Right ventricle myocardium inferior (tissue), 1 donor: ENCODE data around the gene DICER1. TPM values are rescaled to one million over a fixed set of nuclear protein-coding genes. Genes with fewer than 3 reads are reported as not detected.

Source experiments
- ATAC-seq: fragments of 200-7000 bp; cut with Tn5 transposase; one replicate; pipeline ENCODE4 v1.9.1; 2020; ENCODE audit warnings: mild to moderate bottlenecking, moderate library complexity
- DNase-seq: peaks from one replicate; pipeline ENCODE4 v3.0.0; 2021; ENCODE audit errors: missing footprints
- intact Hi-C: fragments of 100-400 bp; cut with DNase I; formaldehyde crosslinking; loops from one replicate; pipeline ENCODE4 v1.11.0; 2022
- total RNA-seq: library from RNA; stranded (reverse); fragmentation: NEBNext Ultra II Directional; extraction: Animal tissue kit (Norgen Biotek cat#: 25700); gene quantifications from one replicate; pipeline ENCODE4 v1.2.1, GENCODE V29; 2021
- donor health status: DM: no; HTN: yes; CAD: no; lungs with severe emphysema.

The DICER1 gene
- total RNA-seq, 1 donor from 2014 or later = 20.7 TPM

DNA sequence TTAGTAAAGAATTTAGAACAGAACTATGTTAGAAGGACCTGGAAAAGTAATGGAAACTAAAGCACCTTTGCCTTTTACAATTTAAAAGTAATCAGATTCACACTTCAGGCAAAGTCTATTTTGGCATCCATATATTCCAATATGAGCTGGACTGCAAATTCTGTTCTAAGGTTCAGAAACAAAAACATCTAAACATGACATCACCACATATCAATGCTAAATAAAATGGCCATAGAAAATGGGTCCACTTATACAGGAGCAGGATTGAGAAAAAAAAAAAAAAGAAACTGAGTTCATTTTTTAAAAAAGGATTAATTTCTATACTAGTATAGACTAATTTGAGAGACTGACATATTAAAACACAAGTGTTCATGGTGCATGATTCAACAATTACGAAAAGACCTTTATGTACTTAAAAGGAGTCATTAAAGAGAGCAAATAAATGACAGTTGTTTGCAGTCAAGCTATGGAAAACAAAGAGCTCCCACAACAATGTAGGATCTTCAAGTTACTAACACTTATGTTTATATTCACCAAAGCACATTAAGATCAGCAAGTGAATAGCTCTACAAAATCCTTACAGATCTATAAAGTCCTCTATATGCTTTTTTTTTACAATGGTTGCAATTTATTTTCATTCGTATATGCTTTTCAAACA lies 45.7 kb downstream of the DICER1 start:
- DNase-seq (no peak), ATAC-seq (no peak)
- intact Hi-C loops = no loop called here

DNA sequence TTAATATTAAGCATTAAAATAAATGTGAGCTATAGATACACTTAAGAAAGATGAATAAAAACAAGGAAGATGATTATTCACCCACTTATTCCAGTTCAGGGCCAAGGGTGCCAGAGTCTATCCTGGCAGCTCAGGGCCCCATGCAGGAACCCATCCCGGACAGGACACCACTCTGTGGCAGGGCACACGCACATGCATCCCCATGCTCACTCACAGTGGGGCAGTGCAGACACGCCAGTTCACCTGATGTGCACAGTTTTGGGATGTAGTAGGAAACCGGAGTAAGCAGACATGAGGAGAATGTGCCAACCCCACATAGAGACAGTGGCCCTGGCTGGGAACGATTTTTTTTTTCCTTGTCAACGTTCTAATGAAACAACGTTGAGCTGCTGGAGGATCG lies 47.2 kb downstream of the DICER1 start:
- intact Hi-C loops = no loop called here
- DNase-seq (no peak), ATAC-seq (no peak)

DNA sequence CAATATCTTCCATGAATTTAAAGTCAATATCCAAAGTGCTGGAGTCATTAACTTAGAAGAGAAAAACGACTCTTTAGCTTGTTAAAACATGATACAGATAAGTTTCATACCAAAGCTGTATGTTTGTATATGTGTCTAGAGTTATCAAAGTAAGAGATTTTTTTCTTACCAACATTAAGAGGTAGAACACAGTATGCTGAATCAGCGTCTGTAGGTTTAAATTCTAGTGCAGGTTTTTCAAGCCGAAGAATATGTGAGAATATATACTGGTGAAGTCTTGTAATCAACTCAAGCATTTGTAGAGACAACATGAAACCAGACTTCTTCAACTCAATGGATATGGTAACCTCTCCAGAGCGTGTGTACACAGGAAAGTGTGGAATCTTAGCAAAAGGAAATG lies 49.6 kb downstream of the DICER1 start:
- ATAC-seq (no peak), DNase-seq (no peak)
- intact Hi-C loops = no loop called here

DNA sequence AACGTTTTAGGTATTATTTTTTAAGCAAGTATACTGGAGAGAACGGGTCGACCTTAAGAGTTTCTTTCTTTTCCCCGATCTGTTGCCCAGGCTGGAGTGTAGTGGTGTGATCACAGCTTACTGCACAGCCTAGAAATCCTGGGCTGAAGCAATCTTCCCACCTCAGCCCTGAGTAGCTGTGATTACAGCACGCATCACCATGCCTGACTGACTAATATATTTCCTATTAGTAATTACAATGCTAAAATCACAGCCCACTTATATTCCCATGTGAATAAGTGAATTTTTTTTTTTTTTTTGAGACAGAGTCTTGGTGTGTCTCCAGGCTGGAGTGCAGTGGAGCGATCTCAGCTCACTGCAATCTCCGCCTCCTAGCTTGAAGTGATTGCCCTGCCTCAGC lies 50.4 kb downstream of the DICER1 start:
- DNase-seq = no peak
- intact Hi-C loops = no loop called here
- ATAC-seq = no peak

DNA sequence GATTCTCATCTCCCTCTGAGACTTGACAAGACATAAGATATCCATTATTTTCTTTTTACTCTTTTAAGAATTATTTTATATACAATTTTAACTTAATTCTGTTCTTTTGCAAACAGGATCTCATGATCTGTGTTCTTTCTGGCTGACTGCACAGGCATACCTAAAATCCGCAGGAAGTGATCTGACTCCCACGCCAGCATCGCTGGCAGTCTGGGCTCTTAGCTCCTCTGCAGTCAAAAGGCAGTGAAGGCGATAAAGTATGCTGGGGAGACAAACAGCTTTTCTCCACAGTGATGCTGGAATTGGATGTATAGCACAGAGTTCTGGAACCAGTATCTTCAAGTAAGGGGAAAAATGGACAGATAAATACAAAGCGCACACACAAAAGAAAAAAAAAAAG lies 52.4 kb downstream of the DICER1 start:
- DNase-seq (no peak), ATAC-seq (no peak)
- intact Hi-C loops = no loop called here

DNA sequence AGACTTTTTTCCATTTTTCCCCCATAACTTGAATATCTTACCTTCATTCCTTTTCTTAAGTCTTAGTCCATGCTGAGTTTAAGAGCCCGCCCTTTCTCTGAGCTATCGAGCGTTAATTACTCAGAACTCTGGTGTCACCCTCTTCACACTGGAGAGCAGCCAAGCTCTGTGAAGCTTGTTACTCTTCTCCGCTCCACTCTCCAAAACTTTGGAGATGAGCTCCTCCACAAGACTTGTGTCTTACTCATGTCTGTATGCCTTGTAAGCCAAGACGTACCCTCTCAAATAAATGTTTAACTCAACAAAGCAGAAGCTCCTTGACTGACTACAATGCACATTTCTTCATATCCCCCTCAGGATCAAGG lies 54.7 kb downstream of the DICER1 start:
- ATAC-seq (no peak), DNase-seq (no peak)
- intact Hi-C loops = no loop called here

DNA sequence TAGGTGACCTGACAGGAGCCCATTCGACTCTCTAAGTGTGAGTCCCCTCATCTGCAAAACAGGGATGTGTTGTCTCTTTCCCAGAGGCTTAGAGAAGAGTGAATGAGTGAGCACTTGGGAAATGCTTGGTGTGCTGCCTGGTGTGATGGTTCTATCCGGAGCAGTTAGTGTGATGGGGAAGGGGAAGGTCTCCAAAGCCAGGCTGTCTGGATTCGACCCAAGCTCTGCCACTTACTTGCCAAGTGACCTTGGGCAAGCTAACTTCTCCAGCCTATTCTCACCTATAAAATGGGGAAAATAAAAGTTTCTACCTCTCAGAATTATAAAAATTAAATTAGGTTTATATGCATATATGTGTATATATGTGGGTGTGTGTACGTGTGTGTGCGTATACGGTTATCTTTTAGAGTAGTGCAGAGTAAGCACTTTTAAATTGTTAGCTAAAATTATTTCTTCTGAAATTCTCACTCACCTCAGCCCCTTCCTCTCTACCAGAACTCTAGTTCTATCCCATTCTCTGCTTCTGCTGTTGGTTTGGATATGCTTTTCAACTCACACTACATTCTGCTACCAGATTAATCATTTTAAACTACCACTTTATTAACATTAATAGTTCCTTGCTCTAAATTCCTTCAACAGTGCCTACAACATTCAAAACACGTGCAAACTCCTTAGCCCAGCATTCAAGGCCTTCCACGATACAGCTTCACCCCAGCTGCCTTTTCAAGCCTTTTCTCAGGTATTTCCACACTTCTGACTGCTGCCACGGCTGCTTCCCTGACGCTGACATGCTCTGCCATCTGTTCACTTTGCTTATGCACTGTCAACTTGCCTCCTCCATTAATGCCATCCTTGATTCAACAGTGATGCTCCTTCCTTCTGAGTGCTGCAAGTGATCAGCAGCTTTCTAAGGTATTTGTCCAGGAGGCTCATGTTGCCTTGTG lies 55.3 kb downstream of the DICER1 start:
- no peak for DNase-seq
- intact Hi-C loops = no loop called here
- no peak for ATAC-seq

DNA sequence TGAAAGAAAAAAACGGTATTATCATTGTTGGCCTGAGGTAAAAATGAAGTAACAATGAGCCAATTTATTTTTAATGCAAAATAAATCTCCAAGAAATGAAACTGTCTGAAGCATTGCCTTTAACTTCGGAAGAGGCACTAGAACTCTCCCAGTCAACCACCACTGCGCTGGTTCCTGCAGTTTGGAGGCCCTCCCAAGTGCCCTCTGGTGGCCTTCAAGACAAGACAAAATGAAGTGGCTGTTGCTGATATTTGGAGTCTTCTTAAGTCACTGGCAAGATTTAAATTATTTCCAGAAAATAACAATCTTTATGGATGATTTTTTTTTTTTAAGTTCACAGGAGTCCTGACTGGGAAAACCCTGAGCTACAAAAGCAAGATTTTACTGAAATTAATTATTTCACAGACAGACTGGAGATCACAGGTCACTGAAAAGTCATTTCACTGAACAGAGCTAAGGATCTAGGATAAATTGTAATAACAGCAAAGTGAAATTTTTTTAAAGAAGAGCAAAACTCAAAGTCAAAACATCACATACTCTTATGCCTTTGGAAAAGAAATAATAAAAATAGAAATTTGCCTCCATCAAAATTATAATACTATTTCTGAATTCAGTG lies 58.2 kb downstream of the DICER1 start:
- DNase-seq = peak; percentile 86
- intact Hi-C loops = loop anchor here (2.0 to 10.0 kb wide), 3 partner anchors 194 to 410 kb away; no protein-coding TSS in a partner anchor
- peak; percentile 63 for ATAC-seq

DNA sequence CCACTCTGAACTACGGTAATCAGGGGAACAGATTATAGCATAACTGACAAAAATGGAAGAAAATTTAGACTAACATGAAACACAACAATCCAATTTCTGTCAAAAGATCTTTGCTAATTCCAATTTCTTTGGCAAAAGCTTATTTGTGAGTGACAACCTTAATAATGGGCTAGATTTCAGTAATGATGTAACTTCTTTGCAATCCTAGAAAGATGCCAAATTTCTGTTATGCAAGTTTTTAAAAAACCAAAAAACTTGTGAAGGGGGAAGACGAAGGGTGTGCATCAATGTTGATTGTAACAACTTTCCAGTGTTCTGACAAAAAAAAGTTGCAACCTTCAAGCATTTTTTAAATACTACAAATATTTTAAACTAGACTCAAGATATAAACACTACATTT lies 59.9 kb downstream of the DICER1 start:
- intact Hi-C loops = loop anchor here (5.0 to 10.0 kb wide), 2 partner anchors 193 to 335 kb away; no protein-coding TSS in a partner anchor
- ATAC-seq = peak; percentile 38

DNA sequence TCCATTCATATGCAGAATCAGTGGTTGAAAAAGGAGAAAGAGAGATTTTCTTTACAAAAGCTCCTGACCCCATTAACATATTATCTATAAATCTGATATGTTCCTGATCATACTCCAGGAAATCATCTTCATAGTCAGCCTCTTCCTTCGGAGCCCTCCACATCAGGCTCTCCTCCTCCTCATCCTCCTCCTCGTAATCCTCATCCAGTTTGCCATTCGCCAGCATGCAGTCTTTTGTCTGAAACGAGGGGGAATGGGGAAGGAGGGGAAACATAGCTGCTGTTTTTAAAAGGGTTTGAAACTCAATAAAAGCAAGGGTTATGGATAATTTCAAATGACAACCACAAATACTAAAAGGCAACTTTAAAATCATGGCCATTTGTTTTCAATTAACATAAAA lies 60.9 kb downstream of the DICER1 start:
- intact Hi-C loops = loop anchor here (5.0 to 10.0 kb wide), 2 partner anchors 192 to 336 kb away; no protein-coding TSS in a partner anchor
- no peak for ATAC-seq
- no peak for DNase-seq

More for the DNA sequence above, 59.9 kb downstream of the DICER1 start:
- DNase-seq = no peak

DNA sequence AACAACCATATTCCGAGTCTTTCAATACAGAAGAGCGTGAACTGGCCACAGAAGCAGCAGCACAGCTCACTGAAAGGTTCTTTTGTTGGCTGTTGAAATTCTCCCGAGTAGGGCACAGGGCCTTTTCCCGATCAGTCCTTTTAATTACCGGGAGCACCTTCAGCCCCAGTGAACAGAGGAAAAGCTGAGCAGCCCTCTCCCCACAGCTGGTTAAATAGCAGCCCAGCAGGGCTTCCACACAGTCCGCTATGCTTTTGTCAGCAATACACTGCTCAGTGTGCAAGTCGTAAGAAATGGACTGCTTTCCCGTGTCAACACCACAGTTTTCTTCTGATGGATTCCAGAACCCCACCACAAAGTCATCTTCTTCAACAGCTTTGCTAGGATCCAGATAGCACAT lies 61.3 kb downstream of the DICER1 start:
- no peak for DNase-seq
- peak; percentile 63 for ATAC-seq
- intact Hi-C loops = loop anchor here (5.0 to 10.0 kb wide), 2 partner anchors 191 to 336 kb away; no protein-coding TSS in a partner anchor

DNA sequence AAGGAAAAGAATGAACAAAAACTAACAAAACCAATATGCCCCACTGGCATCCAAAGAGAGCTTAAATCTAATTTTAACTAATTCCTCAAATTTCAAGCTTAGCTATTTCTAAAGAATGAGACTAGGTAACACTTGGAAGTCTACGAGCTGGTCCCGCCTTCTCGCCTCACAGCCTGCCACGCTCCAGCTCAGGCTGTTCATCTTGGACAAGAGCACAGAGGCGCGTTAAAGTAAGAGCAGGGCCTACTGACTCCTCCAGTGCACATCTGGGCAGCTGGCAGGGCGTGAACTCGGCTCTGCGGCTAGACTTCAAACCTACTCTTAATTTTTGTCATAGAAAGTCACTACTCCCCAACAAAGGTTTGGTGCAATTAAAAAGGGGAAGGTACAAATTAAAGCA lies 64.6 kb downstream of the DICER1 start:
- ATAC-seq = no peak
- no peak for DNase-seq
- intact Hi-C loops = loop anchor here (10.0 kb wide), 1 partner anchor 188 kb away; no protein-coding TSS in a partner anchor

DNA sequence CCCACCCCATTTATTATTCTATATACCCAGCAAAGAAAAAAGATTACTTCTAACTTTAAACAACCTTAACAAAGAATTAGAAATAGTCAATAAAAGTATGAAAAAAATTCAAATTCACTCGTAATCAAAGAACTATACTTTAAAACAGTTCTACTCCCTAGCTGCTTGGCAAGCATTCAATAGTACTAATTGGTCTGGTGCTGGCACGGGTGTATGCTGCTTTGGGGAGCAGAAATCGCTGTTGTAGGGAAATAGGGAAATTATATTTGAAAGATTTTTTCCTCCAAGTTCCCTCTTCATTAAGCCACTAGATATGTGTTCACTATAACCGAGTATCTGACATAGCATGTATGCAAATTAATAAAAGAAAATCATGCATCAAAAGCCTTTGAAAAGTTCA lies 65.7 kb downstream of the DICER1 start:
- ATAC-seq = no peak
- no peak for DNase-seq
- intact Hi-C loops = loop anchor here (10.0 kb wide), 1 partner anchor 187 kb away; no protein-coding TSS in a partner anchor

DNA sequence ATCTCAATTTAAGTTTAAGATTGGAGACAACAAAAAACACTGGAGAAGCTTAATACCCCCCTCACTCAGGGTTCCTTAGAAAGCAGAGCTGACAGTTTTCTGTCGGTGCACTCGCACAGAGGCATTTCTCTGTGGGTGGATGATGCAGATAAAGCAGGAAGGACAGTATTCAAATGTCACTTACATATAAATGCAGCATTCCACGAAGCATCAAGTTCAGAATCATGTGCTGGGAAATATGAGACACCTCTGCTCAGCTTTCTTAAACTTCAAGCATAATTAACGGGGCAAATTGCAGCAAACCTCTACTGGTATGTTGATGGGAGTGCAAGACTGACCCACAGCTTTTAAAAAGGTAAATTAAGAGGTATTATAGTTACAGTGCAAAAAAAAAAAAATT lies 68.7 kb downstream of the DICER1 start:
- no peak for DNase-seq
- no peak for ATAC-seq
- intact Hi-C loops = no loop called here

DNA sequence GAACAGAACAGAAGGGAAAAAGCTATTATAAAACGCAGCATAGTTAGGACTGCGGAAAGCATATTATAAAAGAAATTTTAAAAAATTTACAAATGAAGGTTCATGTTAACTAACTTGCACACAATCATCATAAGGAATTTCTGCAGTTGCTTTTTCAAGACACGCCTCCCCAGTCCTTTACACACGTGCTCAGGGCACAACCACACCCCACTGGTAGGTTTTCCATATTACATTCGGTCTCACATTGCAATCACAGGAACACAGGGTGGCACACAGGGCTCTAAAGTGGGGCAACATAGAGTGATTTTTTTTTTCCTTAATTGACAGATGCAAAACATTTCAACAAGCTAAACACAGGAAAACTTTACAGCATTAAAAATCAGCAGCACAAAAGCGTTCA lies 69.7 kb downstream of the DICER1 start:
- intact Hi-C loops = no loop called here
- no peak for DNase-seq
- ATAC-seq = no peak

DNA sequence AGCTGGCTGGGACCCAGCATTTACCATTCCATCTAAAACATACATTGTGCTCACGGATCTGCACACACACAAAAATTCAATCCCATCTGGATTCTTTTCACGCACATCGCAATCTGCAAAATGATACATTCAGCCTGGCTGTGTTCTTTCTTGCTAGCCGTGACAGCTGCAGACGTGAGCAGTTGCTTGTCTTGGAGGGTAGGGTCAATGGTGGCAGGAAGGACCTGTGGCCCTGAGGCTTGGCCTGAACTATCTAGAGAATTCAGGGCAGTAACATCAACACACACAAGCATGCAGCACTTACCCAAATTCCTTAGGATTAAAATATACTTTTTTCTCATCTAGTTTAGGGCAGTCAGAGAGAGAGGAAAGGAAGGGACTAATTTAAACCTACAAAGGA lies 72.0 kb downstream of the DICER1 start:
- ATAC-seq (no peak), DNase-seq (no peak)
- intact Hi-C loops = no loop called here

DNA sequence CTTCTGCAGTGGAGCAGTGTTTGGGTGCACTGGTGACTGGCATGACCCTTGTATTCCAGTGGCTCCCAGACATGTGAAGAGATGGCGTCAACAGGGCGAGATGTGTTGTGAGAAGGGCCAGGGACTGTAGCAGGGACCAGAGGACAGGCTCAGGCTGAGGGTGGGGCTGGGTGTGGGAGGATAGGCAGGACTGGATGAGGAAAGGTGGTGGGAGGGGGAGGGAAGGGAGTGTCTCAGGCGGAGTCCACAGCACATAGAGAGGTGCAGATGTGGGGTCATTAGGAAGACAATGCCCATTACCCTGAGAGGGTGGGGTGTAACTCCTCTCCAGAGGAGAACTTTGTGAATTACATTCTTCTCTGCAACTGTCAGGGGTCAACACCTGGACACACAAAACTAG lies 78.5 kb downstream of the DICER1 start:
- ATAC-seq (no peak), DNase-seq (no peak)
- intact Hi-C loops = no loop called here

DNA sequence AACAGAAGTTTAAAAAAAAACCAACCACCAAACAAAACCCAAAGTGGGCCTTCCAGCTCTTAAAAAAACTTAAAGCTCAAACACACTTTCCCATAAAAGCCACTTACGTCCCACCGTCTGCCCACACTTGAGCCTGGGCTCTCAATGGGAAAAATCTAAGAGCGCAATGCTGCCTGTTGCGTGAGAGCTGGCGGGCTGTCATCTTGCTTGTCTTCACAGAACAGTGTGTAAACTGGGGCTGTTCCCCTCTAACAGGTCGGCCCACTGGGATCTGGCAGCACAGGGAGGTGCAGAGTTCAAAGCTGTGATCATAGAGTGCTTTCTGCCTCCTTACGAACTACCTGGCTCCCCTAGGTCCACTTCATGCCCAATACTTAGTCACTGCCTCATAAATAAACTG lies 80.0 kb downstream of the DICER1 start:
- DNase-seq (no peak), ATAC-seq (no peak)
- intact Hi-C loops = no loop called here

DNA sequence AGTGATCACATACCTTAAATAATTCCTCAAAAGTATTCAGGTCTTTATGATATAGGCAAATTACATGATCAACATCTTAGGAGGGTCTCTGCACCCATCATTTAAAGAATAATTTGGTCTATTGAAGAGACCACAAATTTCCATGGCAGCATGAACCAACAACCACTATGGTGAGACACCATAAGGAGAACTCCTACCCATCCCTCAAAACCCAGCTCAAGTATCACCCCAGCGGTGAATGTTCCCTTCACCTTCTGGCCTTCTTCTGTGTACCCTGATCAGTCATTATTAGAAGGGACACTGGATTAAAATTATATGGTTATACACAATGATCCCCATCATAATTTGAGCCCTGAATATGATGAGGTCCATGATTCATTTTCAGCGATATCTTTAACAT lies 81.5 kb downstream of the DICER1 start:
- no peak for DNase-seq
- no peak for ATAC-seq
- intact Hi-C loops = no loop called here

DNA sequence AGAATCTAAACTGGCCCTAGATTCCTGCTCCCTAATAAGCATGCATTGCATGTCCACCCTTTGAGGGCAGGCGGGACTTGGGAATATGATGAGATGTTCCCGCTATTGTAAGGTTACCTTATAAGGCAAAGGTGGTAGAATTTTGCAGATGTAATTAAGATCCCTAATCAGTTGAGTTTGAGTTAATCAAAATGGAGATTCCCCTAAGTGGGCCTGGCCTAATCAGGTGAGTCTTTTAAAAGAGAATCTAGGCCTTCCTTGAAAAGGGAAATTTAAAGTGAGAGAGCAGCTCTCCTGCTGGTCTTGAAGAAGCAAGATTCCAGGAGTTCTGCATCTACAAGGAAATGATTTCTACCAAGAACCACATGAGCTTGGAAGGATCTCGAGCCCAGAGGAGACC lies 83.4 kb downstream of the DICER1 start:
- intact Hi-C loops = no loop called here
- ATAC-seq = no peak
- no peak for DNase-seq
